GM23338 (cell line): Measurements from ENCODE around the gene MRGPRG. TPM values are rescaled to one million over a fixed set of nuclear protein-coding genes. Genes with fewer than 3 reads are reported as not detected.
"Not testable (repeated sequence)": the region's sequence is repeated elsewhere in the genome, so short reads cannot be mapped to it uniquely, and the experiment has no call there.

ENCODE experiments used
- ATAC-seq: fragments of 200-7000 bp; cut with Tn5 transposase; 3 replicates; pipeline ENCODE4 v1.9.1; 2020
- DNase-seq: peaks from one replicate; pipeline ENCODE4 v3.0.0-alpha.2; 2015; ENCODE audit warnings: low spot score
- H2AFZ ChIP-seq: fragments of 200-600 bp; sonication (generic); 2 replicates; pipeline ENCODE4 v1.8.0; 2016; ENCODE audit warnings: antibody characterized with exemption, mild to moderate bottlenecking, moderate library complexity
- H3F3A ChIP-seq: fragments of 200-600 bp; sonication (generic); replicated peaks from 2 replicates; pipeline ENCODE4 v1.8.0; 2017; ENCODE audit warnings: antibody characterized with exemption, mixed run types, low read depth
- H3K27ac ChIP-seq: fragments of 200-600 bp; sonication (generic); 2 replicates; pipeline ENCODE4 v1.6.1; 2016; ENCODE audit warnings: low read depth
- H3K27me3 ChIP-seq: fragments of 200-600 bp; sonication (generic); 2 replicates; pipeline ENCODE4 v1.8.0; 2016; ENCODE audit warnings: mild to moderate bottlenecking, mixed run types, moderate library complexity; ENCODE audit not compliant: insufficient read depth
- H3K36me3 ChIP-seq: fragments of 200-600 bp; sonication (generic); 2 replicates; pipeline ENCODE4 v1.8.0; 2016; ENCODE audit warnings: mild to moderate bottlenecking; ENCODE audit not compliant: insufficient read depth
- H3K4me1 ChIP-seq: fragments of 200-600 bp; sonication (generic); 2 replicates; pipeline ENCODE4 v1.8.0; 2016; ENCODE audit warnings: mild to moderate bottlenecking, moderate library complexity; ENCODE audit not compliant: insufficient read depth
- H3K4me2 ChIP-seq: fragments of 200-600 bp; sonication (generic); 2 replicates; pipeline ENCODE4 v1.7.1; 2017; ENCODE audit warnings: mixed run types
- H3K4me3 ChIP-seq: fragments of 200-600 bp; sonication (generic); 2 replicates; pipeline ENCODE4 v1.6.1; 2016; ENCODE audit warnings: mixed run types
- H3K79me2 ChIP-seq: fragments of 200-600 bp; sonication (generic); replicated peaks from 2 replicates; pipeline ENCODE4 v1.8.0; 2017; ENCODE audit warnings: mild to moderate bottlenecking; ENCODE audit not compliant: insufficient read depth
- H3K9me2 ChIP-seq: fragments of 200-600 bp; sonication (generic); 2 replicates; pipeline ENCODE4 v1.8.0; 2017; ENCODE audit not compliant: insufficient read depth
- H4K20me1 ChIP-seq: fragments of 200-600 bp; sonication (generic); replicated peaks from 2 replicates; pipeline ENCODE4 v1.8.0; 2017; ENCODE audit warnings: mild to moderate bottlenecking; ENCODE audit not compliant: insufficient read depth
- H3K27ac Mint-ChIP-seq: 2 replicates; pipeline ENCODE4 v1.8.0; 2020; ENCODE audit warnings: inconsistent platforms, mild to moderate bottlenecking, moderate library complexity, mixed read lengths
- H3K27me3 Mint-ChIP-seq: 3 replicates; pipeline ENCODE4 v1.8.0; 2022; ENCODE audit warnings: low read depth, mild to moderate bottlenecking, moderate library complexity, mixed read lengths, inconsistent platforms; ENCODE audit not compliant: insufficient read depth, poor library complexity
- H3K36me3 Mint-ChIP-seq: 3 replicates; pipeline ENCODE4 v1.8.0; 2021; ENCODE audit warnings: low read depth, mild to moderate bottlenecking, inconsistent platforms, moderate library complexity, mixed read lengths
- H3K4me1 Mint-ChIP-seq: 3 replicates; pipeline ENCODE4 v1.8.0; 2020; ENCODE audit warnings: mild to moderate bottlenecking, inconsistent platforms, mixed read lengths
- H3K4me3 Mint-ChIP-seq: 3 replicates; pipeline ENCODE4 v1.8.0; 2021; ENCODE audit warnings: moderate library complexity, mild to moderate bottlenecking, inconsistent platforms, mixed read lengths
- H3K9me3 Mint-ChIP-seq: 3 replicates; pipeline ENCODE4 v1.8.0; 2020; ENCODE audit warnings: moderate library complexity, mild to moderate bottlenecking, inconsistent platforms, mixed read lengths
- CREB1 ChIP-seq: fragments of 250-450 bp; sonication (Bioruptor Pico); IDR thresholded peaks from 2 replicates; pipeline ENCODE4 v1.5.0; 2020; ENCODE audit warnings: low read depth, mild to moderate bottlenecking, moderate library complexity
- CTCF ChIP-seq, 2 experiments: fragments of 200-600 bp in 1 of 2; sonication (generic) in 1 of 2; conservative IDR thresholded peaks; 2 replicates each; pipeline versions ENCODE4 v1.5.1 to v1.6.1; 2016 to 2017; ENCODE audit warnings: antibody characterized with exemption in 2 of 2, low read depth in 2 of 2, mild to moderate bottlenecking in 2 of 2, moderate library complexity in 1 of 2
- ETS1 ChIP-seq: IDR thresholded peaks from 2 replicates; pipeline ENCODE4 v1.6.1; 2016; ENCODE audit warnings: antibody characterized with exemption
- EZH2phosphoT487 ChIP-seq: fragments of 200-600 bp; sonication (generic); IDR thresholded peaks from one replicate; pipeline ENCODE4 v1.8.1; 2018; ENCODE audit warnings: antibody characterized with exemption; ENCODE audit not compliant: unreplicated experiment
- JUNB ChIP-seq: IDR thresholded peaks from one replicate; pipeline ENCODE4 v1.6.1; 2016; ENCODE audit warnings: antibody characterized with exemption; ENCODE audit not compliant: unreplicated experiment
- REST ChIP-seq: IDR thresholded peaks from one replicate; pipeline ENCODE4 v1.6.1; 2018; ENCODE audit warnings: antibody characterized with exemption; ENCODE audit not compliant: unreplicated experiment
- ZNF114 ChIP-seq: fragments of 250-450 bp; sonication (Bioruptor Pico); IDR thresholded peaks from 2 replicates; pipeline ENCODE4 v1.5.0; 2020; ENCODE audit warnings: mild to moderate bottlenecking, moderate library complexity
- long read RNA-seq: library from polyadenylated mRNA; unstranded; transcript quantifications from one replicate; pipeline ENCODE4 v2.0.0, GENCODE V29; 2020; ENCODE audit not compliant: unreplicated experiment
- polyA plus RNA-seq: library from polyadenylated mRNA; unstranded; fragments of >200 nt; fragmentation: Nextera tagmentation; extraction: Ambion mirVana; gene quantifications from 2 replicates; pipeline ENCODE4 v1.2.1, GENCODE V29; 2016
- total RNA-seq: library from RNA; depleted of rRNA; stranded (reverse); fragments of >200 nt; shearing (Covaris generic); gene quantifications from 2 replicates; pipeline ENCODE4 v1.2.3, GENCODE V29; 2014; rRNA removed

MRGPRG gene, protein sequence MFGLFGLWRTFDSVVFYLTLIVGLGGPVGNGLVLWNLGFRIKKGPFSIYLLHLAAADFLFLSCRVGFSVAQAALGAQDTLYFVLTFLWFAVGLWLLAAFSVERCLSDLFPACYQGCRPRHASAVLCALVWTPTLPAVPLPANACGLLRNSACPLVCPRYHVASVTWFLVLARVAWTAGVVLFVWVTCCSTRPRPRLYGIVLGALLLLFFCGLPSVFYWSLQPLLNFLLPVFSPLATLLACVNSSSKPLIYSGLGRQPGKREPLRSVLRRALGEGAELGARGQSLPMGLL
- total RNA-seq, result not detected in 2 replicates
- polyA plus RNA-seq, result not detected in 2 replicates
- long read RNA-seq, result 0 reads

- DNase-seq (no peak), ATAC-seq (no peak)
- TF ChIP-seq REST, result no peak
- no peak for TF ChIP-seq ETS1
- no peak for TF ChIP-seq CREB1
- no peak for TF ChIP-seq CTCF (conservative IDR thresholded peaks at IDR 0.05; ENCODE audit: low read depth in 2 of 2)
- TF ChIP-seq ZNF114 (CRISPR knock-in tag), result no peak
- TF ChIP-seq EZH2phosphoT487, result no peak
- TF ChIP-seq JUNB, result no peak
- Histone ChIP-seq H3K4me1 (peaks cover 14% of the 10 kb centered on the region; the same call in 1 of the 2 replicates), H3K27me3 (no peaks in the 10 kb centered on the region), H4K20me1 (no peaks in the 10 kb centered on the region), H3K4me3 (no peak within 1 kb of the TSS), H3K36me3 (no peaks in the 10 kb centered on the region), H3F3A (no peaks in the 10 kb centered on the region), H3K27ac (no peak within 1 kb of the TSS), H3K4me2 (no peak within 1 kb of the TSS), H3K9me2 (no peaks in the 10 kb centered on the region; the same call in 1 of the 2 replicates), H2AFZ (no peak within 1 kb of the TSS), H3K79me2 (no peaks in the 10 kb centered on the region)
- Mint-ChIP-seq H3K36me3 (no peaks in the 10 kb centered on the region), H3K9me3 (no peaks in the 10 kb centered on the region), H3K4me1 (peaks cover 29% of the 10 kb centered on the region; the same call in 2 of the 3 replicates), H3K27ac (no peak within 1 kb of the TSS), H3K27me3 (peaks cover 6% of the 10 kb centered on the region), H3K4me3 (no peak within 1 kb of the TSS)
Observed at GRCh38 chr11:3218483-3219280, at the start of gene MRGPRG. MRGPRG (minus strand) TSS chr11:3218813; CDS start chr11:3218813, 0 bp downstream.

DNA sequence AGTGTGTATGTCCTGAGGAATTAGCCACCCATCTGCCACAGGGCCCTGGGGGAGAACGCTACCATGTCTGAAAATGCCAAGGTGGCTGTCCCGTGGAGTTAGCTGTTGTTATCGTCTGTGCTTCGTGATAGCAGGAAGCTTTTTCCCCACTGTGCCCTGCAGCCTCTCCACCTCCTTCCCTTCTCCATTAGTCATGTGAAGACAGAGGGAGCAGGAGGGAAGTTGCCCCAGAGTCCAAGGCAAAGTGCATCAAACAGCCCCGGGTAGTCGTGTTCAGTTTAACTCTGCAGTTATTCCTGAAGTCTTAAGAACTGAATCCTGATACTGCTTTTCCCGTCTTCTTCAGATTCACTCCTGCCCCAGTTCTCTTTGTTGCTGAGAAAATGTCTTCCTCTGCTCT lies 43.9 kb upstream of the MRGPRG start:
- not testable (repeated sequence) for H3K36me3 ChIP-seq, H3K27ac Mint-ChIP-seq, H3K4me3 Mint-ChIP-seq, H3K27me3 Mint-ChIP-seq, H3K9me2 ChIP-seq, H3K27ac ChIP-seq, DNase-seq, ATAC-seq, H3K4me1 Mint-ChIP-seq, H3K9me3 Mint-ChIP-seq, H3F3A ChIP-seq, H3K4me1 ChIP-seq, H3K27me3 ChIP-seq, H2AFZ ChIP-seq, H3K4me2 ChIP-seq, H3K36me3 Mint-ChIP-seq, H3K4me3 ChIP-seq, H4K20me1 ChIP-seq, H3K79me2 ChIP-seq

- H3F3A ChIP-seq, H3K27ac ChIP-seq, H3K27me3 ChIP-seq, H3K4me1 Mint-ChIP-seq, H3K79me2 ChIP-seq, H3K27ac Mint-ChIP-seq, H3K36me3 ChIP-seq, H3K4me3 Mint-ChIP-seq, H3K27me3 Mint-ChIP-seq, H3K36me3 Mint-ChIP-seq, H3K9me2 ChIP-seq, H2AFZ ChIP-seq, H3K9me3 Mint-ChIP-seq, DNase-seq, H3K4me1 ChIP-seq, H3K4me3 ChIP-seq, H4K20me1 ChIP-seq, ATAC-seq, H3K4me2 ChIP-seq: not testable (repeated sequence)
Observed at GRCh38 chr11:3261831-3262230, 43.2 kb upstream of the MRGPRG start.

DNA sequence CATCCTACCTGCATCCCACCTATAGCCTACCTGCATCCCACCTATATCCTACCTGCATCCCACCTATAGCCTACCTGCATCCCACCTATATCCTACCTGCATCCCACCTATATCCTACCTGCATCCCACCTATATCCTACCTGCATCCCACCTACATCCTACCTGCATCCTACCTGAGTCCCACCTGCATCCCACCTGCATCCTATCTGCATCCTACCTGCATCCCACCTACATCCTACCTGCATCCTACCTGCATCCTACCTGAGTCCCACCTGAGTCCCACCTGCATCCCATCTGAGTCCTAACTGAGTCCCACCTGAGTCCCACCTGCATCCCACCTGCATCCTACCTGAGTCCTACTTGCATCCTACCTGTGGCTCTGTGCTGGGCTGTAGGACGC lies 38.9 kb upstream of the MRGPRG start:
- H3F3A ChIP-seq, ATAC-seq, H3K36me3 Mint-ChIP-seq, H3K4me1 ChIP-seq, H3K9me3 Mint-ChIP-seq, H3K9me2 ChIP-seq, H4K20me1 ChIP-seq, H3K4me3 ChIP-seq, H3K27ac ChIP-seq, DNase-seq, H3K4me1 Mint-ChIP-seq, H3K27me3 ChIP-seq, H2AFZ ChIP-seq, H3K79me2 ChIP-seq, H3K27ac Mint-ChIP-seq, H3K36me3 ChIP-seq, H3K4me2 ChIP-seq, H3K4me3 Mint-ChIP-seq, H3K27me3 Mint-ChIP-seq: not testable (repeated sequence)
